HG02870 (cell line): Measurements from ENCODE around the gene ADK.
"Not testable (repeated sequence)": the region's sequence is repeated elsewhere in the genome, so short reads cannot be mapped to it uniquely, and the experiment has no call there.

ENCODE experiments used
- ATAC-seq: cut with Tn5 transposase; IDR thresholded peaks from one replicate; pipeline ENCODE4 v1.9.1; 2021; ENCODE audit warnings: mild to moderate bottlenecking, moderate library complexity; ENCODE audit not compliant: unreplicated experiment

The ADK gene

DNA sequence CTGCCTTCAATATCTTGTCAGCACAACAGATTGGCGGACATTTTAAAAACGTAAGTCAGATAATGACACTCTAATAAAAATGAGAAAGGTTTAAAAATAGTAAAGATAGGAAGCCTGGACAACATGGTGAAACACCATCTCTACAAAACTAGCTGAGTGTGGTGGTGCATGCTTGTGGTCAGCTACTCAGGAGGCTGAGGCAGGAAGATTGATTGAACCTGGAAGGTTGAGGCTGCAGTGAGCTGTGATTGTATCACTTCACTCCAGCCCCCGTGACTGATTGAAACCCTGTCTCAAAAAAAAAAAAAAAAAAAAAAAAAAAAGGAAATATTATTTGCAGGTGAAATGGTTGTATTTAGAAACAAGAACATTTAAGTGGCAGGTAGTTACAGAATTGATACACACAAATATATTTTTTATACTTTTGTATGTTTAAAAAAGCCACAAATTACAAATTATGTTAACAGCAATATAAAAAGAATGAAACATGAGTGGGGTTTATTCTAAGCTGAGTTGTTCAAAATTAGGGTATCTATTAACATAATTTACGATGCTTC is 141.9 kb downstream of the ADK start:
- no peak for ATAC-seq

DNA sequence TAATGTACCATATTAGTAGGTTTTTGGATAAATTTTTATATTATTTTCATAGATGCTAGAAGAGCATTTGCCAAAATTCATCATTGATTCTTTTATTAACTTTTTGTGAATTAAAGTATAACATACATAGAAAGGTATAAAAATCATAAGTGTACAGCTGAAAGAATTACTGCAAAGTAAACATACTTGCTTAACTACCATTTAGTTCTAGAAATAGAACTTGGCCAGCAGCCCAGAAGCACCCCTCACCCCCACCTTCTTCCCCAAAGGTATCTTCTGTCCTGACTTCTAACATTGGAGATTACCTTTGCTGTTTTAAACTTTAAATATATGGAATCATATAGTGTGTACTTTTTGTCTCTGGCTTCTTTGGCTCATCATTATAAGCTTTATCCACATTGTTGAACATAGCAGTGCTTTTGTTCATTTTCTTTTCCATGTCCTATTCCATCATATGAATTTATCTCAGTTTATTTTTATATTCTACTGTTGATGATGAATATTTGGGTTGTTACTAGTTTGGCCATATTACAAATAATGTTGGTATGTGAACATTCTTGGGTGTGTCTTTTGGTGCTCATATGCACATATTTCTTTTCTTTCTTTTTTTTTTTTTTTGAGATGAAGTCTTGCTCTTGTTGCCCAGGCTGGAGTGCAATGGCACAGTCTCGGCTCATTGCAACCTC is 142.8 kb downstream of the ADK start:
- ATAC-seq, result no peak

DNA sequence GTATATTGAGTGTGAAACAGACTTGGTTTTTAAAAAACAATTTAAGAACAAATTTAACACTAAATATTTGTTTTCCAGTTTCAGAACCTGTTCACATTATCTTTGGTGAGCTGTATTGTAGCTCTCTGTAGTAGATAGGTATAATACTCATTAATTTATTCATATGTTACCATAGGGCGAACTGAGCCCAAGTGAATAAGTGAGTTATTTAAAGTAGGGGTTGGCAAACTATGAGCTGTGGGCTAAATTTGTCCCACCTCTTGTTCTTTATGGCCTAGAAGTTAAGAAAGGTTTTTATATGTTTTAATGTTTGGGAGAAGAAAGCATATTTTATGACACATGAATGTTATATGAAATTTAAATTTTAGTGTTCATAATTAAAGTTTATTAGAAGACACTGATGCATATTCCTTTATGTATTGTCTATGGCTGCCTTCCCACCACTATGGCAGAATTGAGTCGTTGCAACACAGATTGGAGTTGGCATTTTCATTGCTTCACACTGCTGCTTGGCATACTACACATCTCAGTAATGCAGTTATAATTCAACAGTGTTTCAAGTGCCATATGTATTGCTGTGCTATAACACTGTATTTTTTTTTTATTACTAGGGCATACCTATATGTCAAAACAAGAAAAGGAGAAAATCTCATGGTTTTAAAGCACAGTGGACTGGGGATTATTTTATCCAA is 146.5 kb downstream of the ADK start:
- no peak for ATAC-seq

DNA sequence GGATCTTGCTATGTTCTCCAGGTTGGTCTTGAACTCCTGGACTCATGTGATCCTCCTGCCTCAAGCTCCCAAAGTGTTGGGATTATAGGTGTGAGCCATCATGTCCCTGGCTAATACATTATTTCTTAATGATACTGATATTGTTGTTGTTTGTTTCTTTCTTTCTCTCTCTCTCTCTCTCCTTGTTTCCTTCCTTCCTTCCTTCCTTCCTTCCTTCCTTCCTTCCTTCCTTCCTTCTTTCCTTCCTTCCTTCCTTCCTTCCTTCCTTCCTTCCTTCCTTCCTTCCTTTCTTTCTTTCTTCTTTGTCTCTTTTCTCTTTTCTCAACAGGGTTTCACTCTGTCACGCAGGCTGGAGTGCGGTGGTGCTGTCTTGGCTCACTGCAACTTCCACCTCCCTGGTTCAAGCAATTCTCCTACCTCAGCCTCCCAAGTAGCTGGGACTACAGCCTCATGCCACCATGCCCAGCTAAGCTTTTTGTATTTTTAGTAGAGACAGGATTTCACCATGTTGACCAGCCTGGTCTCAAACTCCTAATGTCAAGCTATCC is 149.1 kb downstream of the ADK start:
- not testable (repeated sequence) for ATAC-seq

DNA sequence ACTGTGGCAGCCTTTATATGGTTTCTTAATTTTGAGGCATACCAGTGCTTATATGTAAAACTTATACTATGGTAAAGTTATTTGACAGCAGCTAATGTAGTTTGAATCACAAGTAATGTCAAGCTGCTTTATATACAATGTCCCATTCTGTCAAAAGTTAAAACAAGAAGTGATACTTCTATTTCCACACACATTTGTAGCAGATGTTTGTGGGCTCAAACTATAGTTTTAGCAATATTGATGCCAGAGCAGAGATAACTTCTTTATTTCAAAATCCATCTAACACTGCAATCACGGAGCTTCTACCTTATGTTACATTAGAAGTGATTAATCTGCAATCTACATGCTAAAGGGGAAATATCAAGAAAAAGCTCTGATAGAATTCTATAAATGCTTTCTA is 149.6 kb downstream of the ADK start:
- ATAC-seq, result no peak

DNA sequence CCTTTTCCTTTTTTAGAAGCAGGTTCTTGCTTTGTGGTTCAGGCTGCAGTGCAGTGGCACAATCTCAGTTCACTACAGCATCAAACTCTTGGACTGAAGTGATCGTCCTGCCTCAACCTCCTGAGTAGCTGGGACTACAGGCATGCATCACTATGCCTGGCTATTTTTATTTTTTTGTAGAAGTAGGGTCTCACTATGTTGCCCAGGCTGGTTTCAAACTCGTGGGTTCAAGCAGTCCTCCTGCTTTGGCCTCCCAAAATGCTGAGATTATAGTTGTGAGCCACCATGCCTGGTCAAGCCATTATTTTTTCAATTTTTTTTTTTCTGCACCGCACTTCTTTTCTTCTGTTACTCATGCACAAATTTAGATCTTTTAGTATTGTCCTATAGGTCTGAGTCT is 154.7 kb downstream of the ADK start:
- ATAC-seq, result no peak

DNA sequence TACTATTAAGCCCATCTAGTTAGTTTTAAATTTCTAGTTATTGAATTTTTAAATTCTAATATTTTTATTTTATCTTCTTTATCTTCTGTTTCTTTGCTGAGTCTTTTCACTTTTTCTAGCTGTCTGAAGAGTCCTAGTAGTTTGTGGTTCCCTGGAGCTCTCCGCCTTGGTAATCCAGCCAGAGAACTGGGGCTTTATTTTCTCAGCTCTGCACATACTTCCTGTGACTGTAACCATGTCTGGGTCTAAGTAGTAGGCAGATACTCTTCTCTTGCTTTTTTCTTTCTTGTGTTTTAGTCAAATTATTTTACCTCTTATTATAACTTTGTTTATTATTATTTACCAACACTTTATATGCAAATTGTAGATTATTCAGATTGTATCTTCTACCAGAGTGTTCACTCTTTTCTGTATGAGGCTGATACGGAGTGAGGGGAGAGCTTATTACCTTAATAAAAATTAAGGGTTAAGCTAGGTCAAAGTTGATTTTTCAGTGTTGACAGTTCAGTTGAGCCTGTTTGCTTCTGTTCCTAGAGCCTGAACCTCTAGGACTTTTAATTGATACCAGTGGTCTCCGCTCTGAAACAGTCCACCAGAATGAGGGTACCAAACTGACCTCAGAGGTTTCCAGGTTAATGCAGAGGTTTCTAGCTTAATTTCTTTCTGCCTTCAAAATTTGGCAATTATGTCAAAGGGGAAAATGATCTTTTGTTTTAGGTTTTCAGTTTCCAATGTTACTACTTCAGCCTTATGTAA is 155.4 kb downstream of the ADK start:
- no peak for ATAC-seq

DNA sequence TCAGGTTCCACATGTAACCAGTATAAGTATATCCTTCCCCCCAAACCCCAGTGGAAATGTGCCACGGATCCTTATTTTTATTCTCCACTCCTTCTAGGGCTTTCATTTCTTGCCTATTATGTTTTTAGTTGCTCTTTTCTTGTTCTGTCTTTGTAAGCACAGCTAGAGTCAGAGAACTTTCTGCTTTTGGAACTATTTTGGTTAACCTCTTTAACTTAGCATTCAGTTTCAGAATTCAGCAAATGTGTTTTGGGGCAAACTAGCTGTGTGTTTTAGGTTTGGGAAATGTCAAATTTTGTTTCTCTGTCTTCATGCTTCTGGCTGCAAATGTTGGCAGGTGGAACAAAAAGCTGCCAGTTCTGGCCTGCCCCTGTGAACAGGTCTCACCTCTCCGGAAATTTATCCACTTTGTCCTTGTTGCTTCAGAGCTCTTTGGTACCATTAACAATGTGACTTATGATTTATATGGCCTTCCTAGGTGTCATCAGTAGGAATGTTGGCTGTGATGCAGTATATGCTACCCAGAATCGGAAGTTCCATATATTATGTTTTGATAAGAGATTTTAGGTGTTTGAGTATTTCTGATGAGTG is 156.1 kb downstream of the ADK start:
- ATAC-seq, result no peak

DNA sequence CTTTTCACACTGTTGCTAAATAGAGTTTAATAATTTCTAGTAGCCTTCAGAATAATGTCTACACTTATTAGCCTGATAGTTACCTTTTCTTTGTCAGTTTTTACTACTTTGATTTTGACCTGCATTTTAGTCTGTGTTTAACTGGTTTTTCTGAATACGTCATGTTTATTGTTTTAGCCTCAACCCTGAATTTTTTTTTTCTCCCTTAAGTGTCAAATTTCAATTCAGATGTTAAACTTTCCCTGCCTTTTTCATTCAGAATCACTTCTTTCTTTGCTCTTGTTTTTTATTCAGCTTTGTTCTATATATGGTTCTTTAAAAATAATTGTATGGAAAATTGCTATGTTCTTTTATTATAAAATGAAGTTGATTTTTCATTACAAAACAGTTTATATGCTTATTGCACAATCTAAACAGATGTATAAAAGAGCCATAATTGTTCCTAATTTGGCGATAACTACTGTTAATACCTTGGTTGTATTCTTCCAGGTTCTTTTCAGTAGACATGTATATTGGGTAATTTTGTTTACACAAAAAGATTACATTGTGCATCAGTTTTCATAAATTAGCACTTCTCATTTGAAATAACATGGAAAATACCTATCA is 159.7 kb downstream of the ADK start:
- no peak for ATAC-seq

DNA sequence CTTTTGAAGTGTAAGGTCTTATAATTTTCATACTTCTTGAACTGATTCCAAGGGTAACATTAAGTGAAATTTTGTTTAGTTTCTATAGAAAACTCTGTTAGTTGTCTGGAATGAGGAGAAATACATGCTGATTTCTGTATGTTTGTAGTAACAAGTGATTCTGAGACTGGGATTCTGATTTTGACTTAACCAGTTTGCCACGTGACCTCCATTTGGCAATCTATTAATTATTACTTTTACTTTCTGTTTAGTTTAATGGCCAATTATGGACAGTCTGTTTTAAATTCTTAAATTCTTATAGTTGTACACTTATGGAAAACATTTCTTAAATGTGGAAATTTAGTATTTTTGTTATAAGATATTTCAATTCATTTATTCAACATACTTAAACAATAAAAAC is 163.1 kb downstream of the ADK start:
- no peak for ATAC-seq

DNA sequence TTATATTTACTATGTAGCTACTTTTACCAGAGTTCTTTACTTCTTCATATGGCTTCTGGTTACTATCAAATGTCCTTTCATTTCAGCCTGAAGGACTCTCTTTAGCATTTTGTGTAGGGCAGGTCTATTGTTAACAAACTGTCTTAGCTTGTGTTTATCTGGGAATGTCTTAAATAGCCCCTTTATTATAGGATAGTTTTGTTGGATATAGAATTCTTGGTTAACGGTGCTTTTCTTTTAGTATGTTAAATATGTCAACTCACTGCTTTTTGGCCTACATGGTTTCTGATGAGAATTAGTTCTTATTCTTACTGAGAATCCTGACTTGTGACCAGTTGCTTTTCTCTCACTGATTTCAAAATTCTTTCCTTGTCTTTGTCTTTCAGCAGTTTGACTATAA is 169.0 kb downstream of the ADK start:
- no peak for ATAC-seq

DNA sequence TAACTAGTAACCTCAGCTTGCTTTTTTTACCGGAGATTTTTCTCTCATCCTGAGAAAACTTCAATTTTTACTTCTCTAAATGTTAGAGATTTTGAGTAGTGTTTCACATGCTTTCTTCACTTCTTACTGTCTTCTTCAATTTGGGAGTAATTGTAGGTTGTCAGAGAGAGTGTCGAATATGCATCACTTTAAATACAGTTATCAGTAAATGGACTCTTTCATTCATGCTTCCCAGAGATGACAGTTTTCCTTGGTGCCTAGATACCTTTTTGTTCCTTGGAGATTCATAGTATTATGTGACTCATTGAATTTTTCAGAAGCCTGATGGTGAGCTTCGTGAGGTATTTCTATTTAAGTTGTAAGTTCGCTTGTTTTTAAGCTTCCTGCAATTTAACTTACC is 169.7 kb downstream of the ADK start:
- no peak for ATAC-seq

DNA sequence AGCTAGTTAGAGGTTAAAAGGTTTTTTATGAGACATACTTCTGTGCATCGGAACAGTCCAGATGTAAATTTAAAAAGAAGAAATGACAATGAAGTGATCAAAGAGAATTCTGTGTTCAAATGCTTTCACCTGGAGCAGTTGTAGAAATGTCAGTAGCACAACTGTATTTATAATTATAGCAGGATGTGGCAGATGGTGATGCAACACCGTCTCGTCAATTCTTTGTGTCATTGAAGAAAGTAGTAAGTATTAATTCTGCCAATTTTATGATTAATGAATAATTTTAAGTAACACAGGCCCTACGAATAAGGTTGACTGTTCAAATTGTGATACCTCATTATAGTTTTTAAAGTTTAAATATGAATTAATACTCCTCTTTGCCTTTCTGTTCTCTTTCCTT is 171.1 kb downstream of the ADK start:
- no peak for ATAC-seq

DNA sequence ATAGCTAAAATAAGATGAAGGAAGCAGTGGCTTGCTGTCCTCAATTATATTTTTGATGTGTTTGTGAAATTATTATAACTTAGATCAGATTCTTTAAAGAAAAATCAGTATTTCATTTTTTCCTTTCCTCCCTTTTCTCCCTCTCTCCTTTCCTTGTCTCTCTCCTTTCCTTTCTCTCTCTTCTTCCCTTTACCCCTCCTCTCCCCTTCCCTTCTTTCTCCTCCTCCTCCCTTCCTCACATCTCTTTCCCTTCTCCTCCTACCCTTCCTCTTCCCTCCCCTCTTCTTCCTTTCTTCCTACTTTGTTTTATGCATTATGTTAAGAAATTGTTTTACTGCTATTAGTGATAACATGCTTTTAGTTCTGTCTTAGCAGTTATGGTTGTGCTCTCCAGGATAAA is 171.5 kb downstream of the ADK start:
- no peak for ATAC-seq

DNA sequence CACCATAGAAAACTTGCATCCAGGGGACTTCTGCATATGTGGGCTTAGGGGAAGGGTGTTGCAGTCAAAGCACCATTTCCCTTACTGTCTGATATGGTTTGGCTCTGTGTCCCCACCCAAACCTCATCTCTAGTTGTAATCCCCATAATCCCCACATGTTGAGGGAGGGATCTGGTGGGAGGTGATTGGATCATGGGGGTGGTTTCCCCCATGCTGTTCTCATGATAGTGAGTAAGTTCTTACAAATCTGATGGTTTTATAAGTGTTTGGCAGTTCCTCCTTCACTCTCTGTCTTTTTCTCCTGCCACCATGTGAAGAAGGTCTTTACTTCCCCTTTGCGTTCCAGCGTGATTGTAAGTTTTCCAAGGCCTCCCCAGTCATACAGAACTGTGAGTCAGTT is 177.4 kb downstream of the ADK start:
- ATAC-seq, result no peak

DNA sequence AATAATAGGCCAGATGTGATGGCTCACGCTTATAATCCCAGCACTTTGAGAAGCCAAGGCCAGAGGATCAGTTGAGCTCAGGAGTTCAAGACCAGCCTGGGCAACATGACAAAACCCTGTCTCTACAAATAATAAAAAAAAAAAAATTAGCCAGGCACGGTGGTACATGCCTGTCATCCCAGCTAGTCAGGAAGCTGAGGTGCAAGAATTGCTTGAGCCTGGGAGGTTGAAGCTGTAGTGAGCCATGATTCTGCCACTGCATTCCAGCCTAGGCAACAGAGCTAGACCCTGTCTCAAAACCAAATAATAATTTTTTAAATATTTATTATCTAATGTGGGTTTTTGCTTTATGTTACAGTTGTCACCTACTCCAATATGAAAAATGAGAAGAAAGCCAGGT is 178.9 kb downstream of the ADK start:
- ATAC-seq, result no peak

DNA sequence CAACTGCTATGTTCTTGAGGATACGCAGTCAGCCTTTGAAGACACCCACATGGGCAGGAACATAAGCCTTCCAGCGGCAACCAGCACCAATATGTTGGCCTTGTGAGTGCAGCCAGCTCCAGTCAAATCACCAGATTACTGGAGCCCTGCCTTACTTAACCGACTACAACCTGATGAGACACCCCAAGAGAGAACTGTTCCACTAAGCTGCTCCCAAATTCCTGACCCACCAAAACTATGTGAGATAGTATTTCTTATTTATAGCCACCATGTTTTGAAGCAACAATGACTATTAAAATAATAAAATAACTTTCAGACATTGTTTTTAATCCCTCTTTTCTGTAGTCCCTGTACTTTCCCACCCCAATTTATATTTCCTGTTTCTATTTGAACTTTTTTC is 179.6 kb downstream of the ADK start:
- no peak for ATAC-seq

DNA sequence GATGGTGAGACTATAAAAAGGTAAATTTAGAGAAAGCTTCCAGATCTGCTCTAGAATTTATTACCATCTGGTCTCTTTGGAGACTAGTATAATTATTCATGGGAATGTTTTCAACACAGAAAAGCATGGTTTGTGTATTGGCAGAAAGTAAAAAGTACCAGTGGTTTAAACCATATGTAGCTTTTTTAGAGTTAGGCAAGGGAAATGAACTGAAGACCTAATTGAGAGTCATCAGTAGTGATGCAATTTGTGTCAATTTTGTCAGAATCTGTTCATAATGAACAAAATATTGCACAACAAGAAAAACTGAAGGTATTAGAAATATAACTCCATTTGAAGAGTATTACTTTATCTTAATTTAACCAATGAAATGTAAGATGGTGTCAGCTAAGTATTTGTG is 181.4 kb downstream of the ADK start:
- ATAC-seq, result no peak

DNA sequence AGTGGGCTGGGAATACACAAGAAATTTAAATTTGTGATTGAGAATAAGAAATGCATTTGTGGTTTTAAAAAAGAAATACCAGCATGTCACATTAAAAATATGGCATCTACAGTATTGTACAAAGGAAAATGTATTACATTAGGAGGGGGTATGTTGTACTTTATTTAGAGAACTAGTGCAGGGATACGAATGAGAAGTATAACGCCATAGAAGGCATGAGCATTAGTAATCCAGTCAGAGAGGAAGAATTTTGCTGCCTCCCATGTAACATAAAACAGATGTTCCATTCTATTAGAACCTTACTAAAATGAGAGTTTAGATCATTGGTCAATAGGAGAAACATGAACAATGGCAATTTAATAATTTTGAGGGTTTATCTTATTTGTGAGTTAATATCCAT is 182.2 kb downstream of the ADK start:
- ATAC-seq, result no peak

DNA sequence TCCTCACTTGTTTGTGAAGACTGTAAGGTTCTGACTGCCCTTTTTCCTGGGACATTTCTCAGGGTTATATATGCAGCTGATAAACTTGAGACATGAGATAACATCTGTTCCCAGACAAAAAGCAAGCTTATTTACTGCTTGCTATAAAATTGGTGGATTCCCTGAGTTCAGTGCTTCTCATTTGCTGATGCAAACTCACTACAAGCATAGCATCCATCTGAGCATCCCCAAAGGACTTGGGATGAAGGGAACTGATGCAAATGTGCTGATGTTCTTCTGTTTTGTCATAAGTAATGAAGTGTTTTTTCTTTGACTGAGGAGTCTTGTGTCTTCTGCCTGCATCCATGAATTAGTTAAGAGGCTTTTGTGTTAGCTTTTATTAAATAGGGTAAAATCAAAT is 183.2 kb downstream of the ADK start:
- no peak for ATAC-seq

DNA sequence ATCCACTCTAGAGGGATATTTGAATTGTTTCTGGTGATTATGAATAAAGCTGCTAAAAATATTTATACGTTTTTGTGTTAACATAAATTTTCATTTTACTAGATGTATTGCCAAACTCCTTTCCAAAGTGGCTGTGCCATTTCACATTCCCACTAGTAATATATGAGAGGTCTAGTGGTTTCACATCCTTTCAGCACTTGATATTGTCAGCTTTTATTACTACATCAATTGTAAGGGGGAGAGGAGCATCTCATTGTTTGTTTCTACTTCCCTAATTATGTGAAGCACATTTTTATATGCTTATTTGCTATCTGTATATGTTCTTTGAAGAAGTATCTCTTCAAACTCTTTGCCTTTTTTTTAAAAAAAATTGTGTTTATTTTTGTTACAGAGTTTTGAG is 184.5 kb downstream of the ADK start:
- ATAC-seq, result no peak
